GM19043 (cell line): ENCODE measurements around the gene PCDHB7.
"Not testable (repeated sequence)": the region's sequence is repeated elsewhere in the genome, so short reads cannot be mapped to it uniquely, and the experiment has no call there.

Source experiments
- ATAC-seq: cut with Tn5 transposase; IDR thresholded peaks from one replicate; pipeline ENCODE4 v1.9.1; 2021; ENCODE audit warnings: low read depth; ENCODE audit not compliant: unreplicated experiment

Gene PCDHB7

DNA sequence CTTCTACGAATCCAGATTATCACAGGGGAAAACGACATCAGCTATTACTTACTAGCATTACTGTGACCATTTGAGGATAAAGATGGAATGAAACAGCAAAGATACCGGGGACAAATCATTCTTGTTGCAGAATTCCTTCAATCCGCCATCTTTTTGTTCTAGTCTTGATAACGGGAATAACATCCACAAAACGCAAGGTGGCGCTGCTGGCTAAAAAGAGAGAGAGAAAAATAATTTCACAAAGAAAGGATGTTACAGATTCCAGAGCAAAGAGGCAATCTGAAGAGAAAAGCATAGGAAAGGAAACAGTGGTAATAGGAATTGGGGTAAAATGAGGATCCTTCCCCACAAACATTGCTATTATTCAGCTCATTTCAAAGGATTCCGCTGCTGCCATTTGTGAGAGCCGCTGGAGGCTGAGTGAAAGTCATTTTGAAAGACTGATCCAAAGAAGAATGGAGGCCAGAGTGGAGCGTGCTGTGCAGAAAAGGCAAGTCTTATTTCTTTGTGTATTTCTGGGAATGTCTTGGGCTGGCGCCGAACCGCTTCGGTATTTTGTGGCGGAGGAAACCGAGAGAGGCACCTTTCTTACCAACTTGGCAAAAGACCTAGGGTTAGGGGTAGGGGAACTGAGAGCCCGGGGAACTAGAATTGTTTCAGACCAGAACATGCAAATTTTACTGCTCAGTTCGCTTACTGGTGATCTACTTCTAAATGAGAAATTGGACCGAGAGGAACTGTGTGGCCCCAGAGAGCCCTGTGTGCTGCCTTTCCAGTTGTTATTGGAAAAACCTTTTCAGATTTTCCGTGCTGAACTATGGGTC lies at the start of gene PCDHB7:
PCDHB7 (plus strand) TSS at position 264 of the 824 bp plus-strand sequence; CDS start at position 456, 192 bp downstream.
- no peak for ATAC-seq

DNA sequence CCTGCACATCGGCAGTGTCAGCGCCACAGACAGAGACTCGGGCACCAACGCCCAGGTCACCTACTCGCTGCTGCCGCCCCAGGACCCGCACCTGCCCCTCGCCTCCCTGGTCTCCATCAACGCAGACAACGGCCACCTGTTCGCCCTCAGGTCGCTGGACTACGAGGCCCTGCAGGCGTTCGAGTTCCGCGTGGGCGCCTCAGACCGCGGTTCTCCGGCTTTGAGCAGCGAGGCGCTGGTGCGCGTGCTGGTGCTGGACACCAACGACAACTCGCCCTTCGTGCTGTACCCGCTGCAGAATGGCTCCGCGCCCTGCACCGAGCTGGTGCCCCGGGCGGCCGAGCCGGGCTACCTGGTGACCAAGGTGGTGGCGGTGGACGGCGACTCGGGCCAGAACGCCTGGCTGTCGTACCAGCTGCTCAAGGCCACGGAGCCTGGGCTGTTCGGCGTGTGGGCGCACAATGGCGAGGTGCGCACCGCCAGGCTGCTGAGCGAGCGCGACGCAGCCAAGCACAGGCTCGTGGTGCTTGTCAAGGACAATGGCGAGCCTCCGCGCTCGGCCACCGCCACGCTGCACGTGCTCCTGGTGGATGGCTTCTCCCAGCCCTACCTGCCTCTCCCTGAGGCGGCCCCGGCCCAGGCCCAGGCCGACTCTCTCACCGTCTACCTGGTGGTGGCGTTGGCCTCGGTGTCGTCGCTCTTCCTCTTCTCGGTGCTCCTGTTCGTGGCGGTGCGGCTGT lies 48.9 kb upstream of the PCDHB7 start:
- ATAC-seq, result not testable (repeated sequence)

DNA sequence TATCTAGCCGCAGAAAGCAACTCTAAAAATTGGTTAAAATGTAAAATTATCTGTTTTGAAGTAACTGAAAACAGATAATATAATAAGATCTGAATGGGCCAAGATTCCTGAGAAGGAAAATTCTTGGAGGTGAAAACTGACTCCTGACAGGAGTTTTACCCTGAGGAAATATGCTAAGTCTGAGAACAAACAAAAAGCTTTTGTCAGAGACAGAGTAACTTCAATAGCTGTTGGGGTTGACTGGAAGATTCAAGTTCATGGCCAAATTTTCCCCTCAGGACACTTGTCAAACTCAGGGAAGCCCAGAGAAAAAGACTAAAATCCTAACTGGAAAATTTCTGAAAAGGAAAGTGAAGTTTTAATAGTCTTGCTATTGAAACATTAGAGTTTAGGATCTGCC lies 45.1 kb upstream of the PCDHB7 start:
- no peak for ATAC-seq

DNA sequence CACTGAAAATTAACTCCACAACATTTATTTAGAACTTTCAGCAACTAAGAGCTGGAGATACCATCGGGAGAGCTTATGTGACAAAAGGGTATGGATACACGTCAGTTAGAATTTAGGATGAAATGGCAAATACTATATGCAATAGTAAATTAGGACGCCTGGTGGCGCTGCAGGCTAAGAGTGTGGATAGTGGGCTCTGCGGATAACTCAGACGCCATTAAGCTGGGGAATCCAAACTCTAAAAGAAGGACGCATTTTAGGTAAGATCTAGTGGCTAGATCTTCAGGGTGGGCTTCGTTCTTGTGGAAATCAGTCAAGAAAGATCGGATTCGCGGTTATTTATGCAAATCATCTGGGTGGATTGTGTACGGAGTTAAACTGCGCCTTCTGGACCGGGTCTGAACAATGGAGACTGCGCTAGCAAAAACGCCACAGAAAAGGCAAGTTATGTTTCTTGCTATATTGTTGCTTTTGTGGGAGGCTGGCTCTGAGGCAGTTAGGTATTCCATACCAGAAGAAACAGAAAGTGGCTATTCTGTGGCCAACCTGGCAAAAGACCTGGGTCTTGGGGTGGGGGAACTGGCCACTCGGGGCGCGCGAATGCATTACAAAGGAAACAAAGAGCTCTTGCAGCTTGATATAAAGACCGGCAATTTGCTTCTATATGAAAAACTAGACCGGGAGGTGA lies 37.3 kb upstream of the PCDHB7 start, which contains the start of gene PCDHB5:
PCDHB5 (plus strand) TSS at position 177 of the 688 bp plus-strand sequence; CDS start at position 406, 229 bp downstream.
- ATAC-seq, result no peak

DNA sequence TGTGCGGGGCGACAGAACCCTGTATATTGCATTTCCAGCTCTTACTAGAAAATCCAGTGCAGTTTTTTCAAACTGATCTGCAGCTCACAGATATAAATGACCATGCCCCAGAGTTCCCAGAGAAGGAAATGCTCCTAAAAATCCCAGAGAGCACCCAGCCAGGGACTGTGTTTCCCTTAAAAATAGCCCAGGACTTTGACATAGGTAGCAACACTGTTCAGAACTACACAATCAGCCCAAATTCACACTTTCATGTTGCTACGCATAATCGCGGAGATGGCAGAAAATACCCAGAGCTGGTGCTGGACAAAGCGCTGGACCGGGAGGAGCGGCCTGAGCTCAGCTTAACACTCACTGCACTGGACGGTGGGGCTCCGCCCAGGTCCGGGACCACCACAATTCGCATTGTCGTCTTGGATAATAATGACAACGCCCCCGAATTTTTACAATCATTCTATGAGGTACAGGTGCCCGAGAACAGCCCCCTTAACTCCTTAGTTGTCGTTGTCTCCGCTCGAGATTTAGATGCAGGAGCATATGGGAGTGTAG lies 36.7 kb upstream of the PCDHB7 start:
- no peak for ATAC-seq

DNA sequence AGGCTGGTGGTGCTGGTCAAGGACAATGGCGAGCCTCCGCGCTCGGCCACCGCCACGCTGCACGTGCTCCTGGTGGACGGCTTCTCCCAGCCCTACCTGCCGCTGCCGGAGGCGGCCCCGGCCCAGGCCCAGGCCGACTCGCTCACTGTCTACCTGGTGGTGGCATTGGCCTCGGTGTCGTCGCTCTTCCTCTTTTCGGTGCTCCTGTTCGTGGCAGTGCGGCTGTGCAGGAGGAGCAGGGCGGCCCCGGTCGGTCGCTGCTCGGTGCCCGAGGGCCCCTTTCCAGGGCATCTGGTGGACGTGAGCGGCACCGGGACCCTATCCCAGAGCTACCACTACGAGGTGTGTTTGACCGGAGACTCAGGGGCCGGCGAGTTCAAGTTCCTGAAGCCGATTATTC lies 35.1 kb upstream of the PCDHB7 start:
- ATAC-seq, result not testable (repeated sequence)

DNA sequence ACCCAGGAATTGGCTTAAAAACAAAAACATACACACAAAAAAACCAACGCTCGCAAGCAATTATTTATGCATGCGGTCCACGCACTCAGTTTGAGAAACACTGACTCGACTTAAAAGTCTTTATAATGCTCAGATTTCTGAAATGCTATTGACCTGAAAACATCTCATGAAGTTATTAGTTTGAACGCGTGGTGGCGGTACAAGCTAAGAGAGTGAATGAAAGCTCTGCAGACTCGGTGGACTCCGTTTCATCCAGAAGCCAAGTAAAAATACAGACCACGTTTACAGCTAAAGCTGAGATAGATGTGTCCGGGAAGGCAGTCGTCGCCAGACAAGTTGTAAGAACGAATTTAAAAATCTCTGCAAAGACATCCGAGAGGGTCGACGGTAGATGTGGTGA lies 22.6 kb upstream of the PCDHB7 start, which contains the start of gene PCDHB6:
PCDHB6 (plus strand) TSS at position 246 of the 400 bp plus-strand sequence. CDS start 201 bp downstream, outside the sequence.
- ATAC-seq, result no peak

DNA sequence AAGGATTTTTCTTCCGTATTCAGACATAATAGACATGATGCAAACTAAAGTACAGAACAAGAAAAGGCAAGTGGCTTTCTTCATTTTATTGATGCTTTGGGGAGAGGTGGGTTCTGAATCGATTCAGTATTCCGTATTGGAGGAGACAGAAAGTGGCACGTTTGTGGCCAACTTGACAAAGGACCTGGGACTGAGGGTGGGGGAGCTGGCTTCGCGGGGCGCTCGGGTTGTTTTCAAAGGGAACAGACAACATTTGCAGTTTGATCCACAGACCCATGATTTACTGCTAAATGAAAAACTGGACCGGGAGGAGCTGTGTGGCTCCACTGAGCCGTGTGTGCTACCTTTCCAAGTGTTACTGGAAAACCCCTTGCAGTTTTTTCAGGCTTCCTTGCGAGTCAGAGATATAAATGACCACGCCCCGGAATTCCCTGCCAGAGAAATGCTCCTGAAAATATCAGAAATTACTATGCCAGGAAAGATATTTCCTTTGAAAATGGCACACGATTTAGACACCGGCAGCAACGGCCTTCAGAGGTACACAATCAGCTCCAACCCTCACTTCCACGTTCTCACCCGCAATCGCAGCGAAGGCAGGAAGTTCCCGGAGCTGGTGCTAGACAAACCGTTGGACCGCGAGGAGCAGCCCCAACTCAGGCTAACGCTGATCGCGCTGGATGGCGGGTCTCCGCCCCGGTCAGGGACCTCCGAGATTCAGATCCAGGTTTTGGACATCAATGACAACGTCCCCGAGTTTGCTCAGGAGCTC lies 22.0 kb upstream of the PCDHB7 start:
- ATAC-seq, result no peak

DNA sequence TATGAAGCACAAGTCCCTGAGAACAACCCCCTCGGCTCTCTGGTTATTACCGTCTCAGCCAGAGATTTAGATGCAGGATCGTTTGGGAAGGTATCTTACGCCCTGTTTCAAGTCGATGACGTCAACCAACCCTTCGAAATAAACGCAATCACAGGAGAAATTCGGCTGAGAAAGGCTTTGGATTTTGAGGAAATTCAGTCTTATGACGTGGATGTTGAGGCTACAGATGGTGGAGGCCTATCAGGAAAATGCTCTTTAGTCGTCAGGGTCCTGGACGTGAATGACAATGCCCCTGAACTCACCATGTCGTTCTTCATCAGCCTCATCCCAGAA lies 21.5 kb upstream of the PCDHB7 start:
- no peak for ATAC-seq

DNA sequence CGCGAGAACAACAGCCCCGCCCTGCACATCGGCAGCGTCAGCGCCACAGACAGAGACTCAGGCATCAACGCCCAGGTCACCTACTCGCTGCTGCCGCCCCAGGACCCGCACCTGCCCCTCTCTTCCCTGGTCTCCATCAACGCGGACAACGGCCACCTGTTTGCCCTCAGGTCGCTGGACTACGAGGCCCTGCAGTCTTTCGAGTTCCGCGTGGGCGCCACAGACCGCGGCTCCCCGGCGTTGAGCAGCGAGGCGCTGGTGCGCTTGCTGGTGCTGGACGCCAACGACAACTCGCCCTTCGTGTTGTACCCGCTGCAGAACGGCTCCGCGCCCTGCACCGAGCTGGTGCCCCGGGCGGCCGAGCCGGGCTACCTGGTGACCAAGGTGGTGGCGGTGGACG lies 20.8 kb upstream of the PCDHB7 start:
- ATAC-seq, result not testable (repeated sequence)

DNA sequence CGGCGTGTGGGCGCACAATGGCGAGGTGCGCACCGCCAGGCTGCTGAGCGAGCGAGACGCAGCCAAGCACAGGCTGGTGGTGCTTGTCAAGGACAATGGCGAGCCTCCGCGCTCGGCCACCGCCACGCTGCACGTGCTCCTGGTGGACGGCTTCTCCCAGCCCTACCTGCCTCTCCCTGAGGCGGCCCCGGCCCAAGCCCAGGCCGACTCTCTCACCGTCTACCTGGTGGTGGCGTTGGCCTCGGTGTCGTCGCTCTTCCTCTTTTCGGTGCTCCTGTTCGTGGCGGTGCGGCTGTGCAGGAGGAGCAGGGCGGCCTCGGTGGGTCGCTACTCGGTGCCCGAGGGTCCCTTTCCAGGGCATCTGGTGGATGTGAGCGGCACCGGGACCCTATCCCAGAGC lies 20.3 kb upstream of the PCDHB7 start:
- ATAC-seq, result not testable (repeated sequence)

DNA sequence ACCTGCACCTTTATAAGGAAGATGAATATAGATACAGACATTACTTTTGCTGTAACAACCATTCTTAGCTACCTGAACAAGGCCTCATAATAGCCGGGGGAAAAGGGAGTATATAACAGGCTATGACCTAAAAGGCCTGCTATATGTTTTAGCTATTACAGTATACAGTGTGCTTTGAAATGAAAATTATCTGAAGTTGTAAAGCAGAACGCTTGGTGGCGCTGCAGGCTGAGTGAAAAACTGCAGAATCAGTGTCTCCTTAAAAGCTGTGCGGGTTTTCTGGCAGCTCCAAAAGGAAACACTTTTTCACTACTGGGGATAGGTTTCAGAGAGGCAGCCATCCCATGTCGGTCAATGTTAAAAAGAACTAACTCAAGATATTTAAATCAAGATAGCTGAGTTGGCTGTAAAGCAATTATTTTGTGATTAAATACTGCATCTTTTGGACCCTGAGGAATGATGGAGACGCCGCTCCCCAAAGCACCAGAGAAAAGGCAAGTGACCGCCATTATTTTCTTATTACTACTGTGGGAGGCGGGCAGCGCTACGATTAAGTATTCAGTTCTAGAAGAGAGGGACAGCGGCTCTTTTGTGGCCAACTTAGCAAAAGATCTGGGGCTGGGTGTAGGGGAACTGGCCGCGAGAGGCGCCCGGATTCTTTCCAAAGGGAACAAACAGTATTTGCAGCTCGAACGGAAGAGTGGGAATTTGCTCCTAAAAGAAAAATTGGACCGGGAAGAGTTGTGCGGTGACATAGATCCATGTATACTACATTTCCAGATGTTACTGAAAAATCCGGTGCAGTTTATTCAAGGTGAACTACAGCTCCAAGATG lies 16.7 kb upstream of the PCDHB7 start:
- no peak for ATAC-seq

DNA sequence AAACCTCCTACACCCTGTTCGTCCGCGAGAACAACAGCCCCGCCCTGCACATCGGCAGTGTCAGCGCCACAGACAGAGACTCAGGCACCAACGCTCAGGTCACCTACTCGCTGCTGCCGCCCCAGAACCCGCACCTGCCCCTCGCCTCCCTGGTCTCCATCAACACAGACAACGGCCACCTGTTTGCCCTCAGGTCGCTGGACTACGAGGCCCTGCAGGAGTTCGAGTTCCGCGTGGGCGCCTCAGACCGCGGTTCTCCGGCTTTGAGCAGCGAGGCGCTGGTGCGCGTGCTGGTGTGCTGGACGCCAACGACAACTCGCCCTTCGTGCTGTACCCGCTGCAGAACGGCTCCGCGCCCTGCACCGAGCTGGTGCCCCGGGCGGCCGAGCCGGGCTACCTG lies 15.1 kb upstream of the PCDHB7 start:
- not testable (repeated sequence) for ATAC-seq

DNA sequence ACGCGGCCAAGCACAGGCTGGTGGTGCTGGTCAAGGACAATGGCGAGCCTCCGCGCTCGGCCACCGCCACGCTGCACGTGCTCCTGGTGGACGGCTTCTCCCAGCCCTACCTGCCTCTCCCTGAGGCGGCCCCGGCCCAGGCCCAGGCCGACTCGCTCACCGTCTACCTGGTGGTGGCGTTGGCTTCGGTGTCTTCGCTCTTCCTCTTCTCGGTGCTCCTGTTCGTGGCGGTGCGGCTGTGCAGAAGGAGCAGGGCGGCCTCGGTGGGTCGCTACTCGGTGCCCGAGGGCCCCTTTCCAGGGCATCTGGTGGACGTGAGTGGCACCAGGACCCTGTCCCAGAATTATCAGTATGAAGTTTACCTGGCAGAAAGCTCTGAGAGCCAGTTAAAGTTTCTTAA lies 14.5 kb upstream of the PCDHB7 start:
- ATAC-seq, result not testable (repeated sequence)

DNA sequence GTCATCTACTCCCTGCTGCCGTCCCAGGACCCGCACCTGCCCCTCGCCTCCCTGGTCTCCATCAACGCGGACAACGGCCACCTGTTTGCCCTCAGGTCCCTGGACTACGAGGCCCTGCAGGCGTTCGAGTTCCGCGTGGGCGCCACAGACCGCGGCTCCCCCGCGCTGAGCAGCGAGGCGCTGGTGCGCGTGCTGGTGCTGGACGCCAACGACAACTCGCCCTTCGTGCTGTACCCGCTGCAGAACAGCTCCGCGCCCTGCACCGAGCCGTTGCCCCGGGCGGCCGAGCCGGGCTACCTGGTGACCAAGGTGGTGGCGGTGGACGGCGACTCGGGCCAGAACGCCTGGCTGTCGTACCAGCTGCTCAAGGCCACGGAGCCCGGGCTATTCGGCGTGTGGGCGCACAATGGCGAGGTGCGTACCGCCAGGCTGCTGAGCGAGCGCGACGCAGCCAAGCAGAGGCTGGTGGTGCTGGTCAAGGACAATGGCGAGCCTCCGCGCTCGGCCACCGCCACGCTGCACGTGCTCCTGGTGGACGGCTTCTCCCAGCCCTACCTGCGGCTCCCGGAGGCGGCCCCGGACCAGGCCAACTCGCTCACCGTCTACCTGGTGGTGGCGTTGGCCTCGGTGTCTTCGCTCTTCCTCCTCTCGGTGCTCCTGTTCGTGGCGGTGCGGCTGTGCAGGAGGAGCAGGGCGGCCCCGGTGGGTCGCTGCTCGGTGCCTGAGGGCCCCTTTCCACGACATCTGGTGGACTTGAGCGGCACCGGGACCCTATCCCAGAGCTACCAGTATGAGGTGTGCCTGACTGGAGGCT lies 2.1 kb downstream of the PCDHB7 start:
- ATAC-seq, result not testable (repeated sequence)

DNA sequence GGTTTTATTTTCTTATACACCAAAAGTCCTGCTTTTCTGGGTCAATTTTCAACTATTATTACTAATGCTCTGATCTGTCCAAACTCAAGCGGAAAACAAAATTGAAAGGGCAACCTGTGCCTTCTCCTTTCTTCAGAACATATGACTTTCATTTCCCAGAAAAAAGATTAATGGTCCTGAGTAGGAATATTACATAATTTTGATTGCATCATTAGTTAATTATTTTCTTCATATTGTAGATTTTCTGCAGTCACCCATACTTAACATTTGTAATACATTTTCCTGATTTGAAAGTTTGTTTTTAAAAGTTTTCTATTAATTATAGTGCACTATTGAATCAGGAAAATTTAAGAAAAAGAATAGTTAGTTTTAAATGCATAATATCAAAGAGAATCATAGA lies 3.5 kb downstream of the PCDHB7 start:
- ATAC-seq, result no peak

DNA sequence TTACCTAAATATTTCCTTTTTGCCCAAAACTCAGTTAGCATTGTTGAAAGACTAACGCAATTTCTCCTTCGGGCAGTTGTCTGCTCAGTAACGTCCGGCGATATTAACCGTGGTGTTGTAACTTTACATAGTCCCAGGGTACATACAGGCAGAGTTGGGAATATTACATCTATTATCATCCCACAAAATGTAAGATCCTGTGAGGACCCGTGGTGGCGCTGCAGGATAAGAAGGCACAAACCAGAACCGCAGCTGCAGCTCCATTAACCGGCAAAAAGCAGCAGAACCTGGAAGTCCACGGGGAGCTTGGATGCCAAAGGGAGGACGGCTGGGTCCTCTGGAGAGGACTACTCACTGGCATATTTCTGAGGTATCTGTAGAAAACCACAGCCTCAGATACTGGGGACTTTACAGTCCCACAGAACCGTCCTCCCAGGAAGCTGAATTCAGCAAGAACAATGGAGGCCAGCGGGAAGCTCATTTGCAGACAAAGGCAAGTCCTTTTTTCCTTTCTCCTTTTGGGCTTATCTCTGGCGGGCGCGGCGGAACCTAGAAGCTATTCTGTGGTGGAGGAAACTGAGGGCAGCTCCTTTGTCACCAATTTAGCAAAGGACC lies 5.2 kb downstream of the PCDHB7 start, which contains the start of gene PCDHB8:
PCDHB8 (plus strand) TSS at position 214 of the 615 bp plus-strand sequence; CDS start at position 459, 245 bp downstream.
- ATAC-seq, result not testable (repeated sequence)

DNA sequence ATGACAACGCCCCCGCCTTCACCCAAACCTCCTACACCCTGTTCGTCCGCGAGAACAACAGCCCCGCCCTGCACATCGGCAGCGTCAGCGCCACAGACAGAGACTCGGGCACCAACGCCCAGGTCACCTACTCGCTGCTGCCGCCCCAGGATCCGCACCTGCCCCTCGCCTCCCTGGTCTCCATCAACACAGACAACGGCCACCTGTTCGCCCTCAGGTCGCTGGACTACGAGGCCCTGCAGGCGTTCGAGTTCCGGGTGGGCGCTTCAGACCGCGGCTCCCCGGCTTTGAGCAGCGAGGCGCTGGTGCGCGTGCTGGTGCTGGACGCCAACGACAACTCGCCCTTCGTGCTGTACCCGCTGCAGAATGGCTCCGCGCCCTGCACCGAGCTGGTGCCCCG lies 6.9 kb downstream of the PCDHB7 start:
- ATAC-seq, result not testable (repeated sequence)
